HG03135 (cell line): ENCODE measurements around the gene ZNF614.
"Not testable (repeated sequence)": the region's sequence is repeated elsewhere in the genome, so short reads cannot be mapped to it uniquely, and the experiment has no call there.

Experiments
- ATAC-seq: cut with Tn5 transposase; IDR thresholded peaks from one replicate; pipeline ENCODE4 v1.9.1; 2021; ENCODE audit warnings: mild to moderate bottlenecking, moderate library complexity; ENCODE audit not compliant: unreplicated experiment

ZNF614 gene

GRCh38 chr19:51993422-51993821 is 34.8 kb downstream of the ZNF614 start:
- no peak for ATAC-seq

- peak; percentile 96 for ATAC-seq
Observed at GRCh38 chr19:51986309-51987291, 41.6 kb downstream of the ZNF614 start, which contains the start of gene ZNF350. ZNF350 (minus strand) TSS chr19:51986840; CDS start chr19:51974360, 12,480 bp downstream.

GRCh38 chr19:51983361-51983760 is 44.8 kb downstream of the ZNF614 start:
- ATAC-seq: no peak

- not testable (repeated sequence) for ATAC-seq
Observed at GRCh38 chr19:51980926-51981325, 47.3 kb downstream of the ZNF614 start.

- no peak for ATAC-seq
Observed at GRCh38 chr19:51980116-51980736, 48.0 kb downstream of the ZNF614 start.

GRCh38 chr19:51978882-51979281 is 49.3 kb downstream of the ZNF614 start:
- ATAC-seq: no peak

- ATAC-seq: no peak
Observed at GRCh38 chr19:51977346-51977745, 50.8 kb downstream of the ZNF614 start.

- ATAC-seq: no peak
Observed at GRCh38 chr19:51976852-51977251, 51.3 kb downstream of the ZNF614 start.

- ATAC-seq: not testable (repeated sequence)
Observed at GRCh38 chr19:51975787-51976186, 52.4 kb downstream of the ZNF614 start.

GRCh38 chr19:51971624-51972023 is 56.6 kb downstream of the ZNF614 start:
- no peak for ATAC-seq

GRCh38 chr19:51970718-51971117 is 57.5 kb downstream of the ZNF614 start:
- no peak for ATAC-seq

GRCh38 chr19:51965583-51965982 is 62.6 kb downstream of the ZNF614 start:
- no peak for ATAC-seq
